LNCaP clone FGC (cell line): Measurements from ENCODE around the gene SLC9A7.

Experiments used
- DNase-seq: peaks from one replicate; pipeline ENCODE4 v3.0.0-alpha.2; 2011; ENCODE audit warnings: low read depth
- H3K4me3 ChIP-seq: 2 replicates; pipeline ENCODE4 v1.5.1; 2011; ENCODE audit warnings: mild to moderate bottlenecking, low read depth, low read length, control low read depth
- TF ChIP-seq, protein P1 (sequence below): IDR thresholded peaks from 2 replicates; pipeline ENCODE4 v1.5.1; 2012; ENCODE audit warnings: mild to moderate bottlenecking; ENCODE audit not compliant: control insufficient read depth, insufficient read depth; ENCODE audit errors: extremely low read depth

SLC9A7 gene

DNA sequence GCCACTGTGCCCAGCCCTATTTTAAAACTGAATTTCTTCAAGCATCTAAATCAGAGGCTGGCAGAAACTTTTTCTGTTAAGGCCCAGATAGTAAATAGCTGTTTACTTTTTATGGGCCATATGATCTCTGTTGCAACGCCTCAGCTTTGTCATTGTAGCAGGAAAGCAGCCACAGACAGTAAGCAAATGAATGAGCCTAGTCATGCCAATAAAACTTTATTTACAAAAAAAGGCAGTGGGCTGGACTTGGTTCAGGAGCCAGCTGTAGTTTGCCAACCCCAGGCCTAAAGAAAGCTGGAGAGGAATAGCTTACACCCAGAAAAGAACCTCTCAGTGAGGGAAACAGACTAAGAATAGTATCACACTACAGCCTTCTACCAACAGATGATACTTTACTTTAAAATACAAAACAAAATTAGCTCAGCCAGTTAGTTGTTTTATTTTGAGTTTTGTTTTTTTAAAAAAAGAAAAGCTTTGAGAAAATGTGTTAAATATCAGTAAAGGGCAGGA lies 159.8 kb downstream of the SLC9A7 start:
- no peak overlapping the region for H3K4me3 ChIP-seq
- peak; percentile 63 for DNase-seq
- TF ChIP-seq, protein P1, sequence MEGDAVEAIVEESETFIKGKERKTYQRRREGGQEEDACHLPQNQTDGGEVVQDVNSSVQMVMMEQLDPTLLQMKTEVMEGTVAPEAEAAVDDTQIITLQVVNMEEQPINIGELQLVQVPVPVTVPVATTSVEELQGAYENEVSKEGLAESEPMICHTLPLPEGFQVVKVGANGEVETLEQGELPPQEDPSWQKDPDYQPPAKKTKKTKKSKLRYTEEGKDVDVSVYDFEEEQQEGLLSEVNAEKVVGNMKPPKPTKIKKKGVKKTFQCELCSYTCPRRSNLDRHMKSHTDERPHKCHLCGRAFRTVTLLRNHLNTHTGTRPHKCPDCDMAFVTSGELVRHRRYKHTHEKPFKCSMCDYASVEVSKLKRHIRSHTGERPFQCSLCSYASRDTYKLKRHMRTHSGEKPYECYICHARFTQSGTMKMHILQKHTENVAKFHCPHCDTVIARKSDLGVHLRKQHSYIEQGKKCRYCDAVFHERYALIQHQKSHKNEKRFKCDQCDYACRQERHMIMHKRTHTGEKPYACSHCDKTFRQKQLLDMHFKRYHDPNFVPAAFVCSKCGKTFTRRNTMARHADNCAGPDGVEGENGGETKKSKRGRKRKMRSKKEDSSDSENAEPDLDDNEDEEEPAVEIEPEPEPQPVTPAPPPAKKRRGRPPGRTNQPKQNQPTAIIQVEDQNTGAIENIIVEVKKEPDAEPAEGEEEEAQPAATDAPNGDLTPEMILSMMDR: no peak

GRCh38 chrX:46597771-46598170 lies 161.1 kb downstream of the SLC9A7 start:
- TF ChIP-seq, protein P1: no peak
- no peak overlapping the region for H3K4me3 ChIP-seq
- DNase-seq: no peak

GRCh38 chrX:46597208-46597607 lies 161.7 kb downstream of the SLC9A7 start:
- H3K4me3 ChIP-seq: no peak overlapping the region
- TF ChIP-seq, protein P1: no peak
- DNase-seq: no peak

- H3K4me3 ChIP-seq: no peak overlapping the region
- TF ChIP-seq, protein P1: no peak
- no peak for DNase-seq
These were observed 163.8 kb downstream of the SLC9A7 start for GRCh38 chrX:46595084-46595483.

- no peak overlapping the region for H3K4me3 ChIP-seq
- TF ChIP-seq, protein P1: no peak
- no peak for DNase-seq
These were observed 168.8 kb downstream of the SLC9A7 start for GRCh38 chrX:46589977-46590723.

- no peak for DNase-seq
- H3K4me3 ChIP-seq: no peak overlapping the region
- TF ChIP-seq, protein P1: no peak
These were observed 170.7 kb downstream of the SLC9A7 start for GRCh38 chrX:46588263-46588662.

- no peak overlapping the region for H3K4me3 ChIP-seq
- TF ChIP-seq, protein P1: no peak
- DNase-seq: no peak
These were observed 171.2 kb downstream of the SLC9A7 start for GRCh38 chrX:46587753-46588171.
